Esophagus muscularis mucosa (tissue), 4 donors: ENCODE results near the gene AFF3. TPM values are rescaled to one million over a fixed set of nuclear protein-coding genes. Genes with fewer than 3 reads are reported as not detected.

Source experiments
- DNase-seq: peaks from one replicate; pipeline ENCODE4 v3.0.0-alpha.2; 2017; ENCODE audit errors: extremely low spot score
- H3K27ac ChIP-seq, 4 donors: fragments of 200-600 bp; sonication (generic); replicated peaks in 1 of 4; 1 replicate in 3 of 4; 2 replicates in 1 of 4; pipeline ENCODE4 v1.5.1; 2016 to 2019; ENCODE audit warnings: mild to moderate bottlenecking in 1 of 4
- H3K27me3 ChIP-seq, 4 donors: fragments of 200-600 bp; sonication (generic); one replicate each; pipeline versions ENCODE4 v1.5.1 to v1.6.0; 2016 to 2019
- H3K36me3 ChIP-seq, 4 donors: fragments of 200-600 bp; sonication (generic); one replicate each; pipeline ENCODE4 v1.5.1; 2016 to 2019
- H3K4me1 ChIP-seq, 4 donors: fragments of 200-600 bp; sonication (generic); one replicate each; pipeline ENCODE4 v1.5.1; 2016 to 2019
- H3K4me3 ChIP-seq, 4 donors: fragments of 200-600 bp; sonication (generic); 1 replicate in 2 of 4; 2 replicates in 2 of 4; pipeline ENCODE4 v1.5.1; 2016 to 2019; ENCODE audit warnings: mild to moderate bottlenecking in 4 of 4, moderate library complexity in 1 of 4
- H3K9me3 ChIP-seq, 4 donors: fragments of 200-600 bp; sonication (generic); 1 replicate in 3 of 4; 2 replicates in 1 of 4; pipeline ENCODE4 v1.5.1; 2016 to 2019
- EP300 ChIP-seq: sonication (generic); formaldehyde crosslinking; IDR thresholded peaks from one replicate; pipeline ENCODE4 v1.6.1; 2017; ENCODE audit warnings: antibody characterized with exemption
- POLR2A ChIP-seq: fragments of 450-650 bp; IDR thresholded peaks from one replicate; pipeline ENCODE4 v1.6.1; 2017; ENCODE audit warnings: antibody characterized with exemption, moderate library complexity, mild to moderate bottlenecking, low read depth
- POLR2AphosphoS5 ChIP-seq, 2 donors: sonication (generic); formaldehyde crosslinking; IDR thresholded peaks; one replicate each; pipeline ENCODE4 v1.6.1; 2017; ENCODE audit warnings: antibody characterized with exemption in 2 of 2
- WGBS: methylation state at CpG from one replicate; pipeline ENCODE4 v1.1.5; 2018; 5-methylcytosine and 5-hydroxymethylcytosine counted together
- intact Hi-C: fragments of 100-400 bp; cut with DNase I; formaldehyde crosslinking; loops from one replicate; pipeline ENCODE4 v1.15.1; 2023
- total RNA-seq, 4 donors: library from RNA; depleted of rRNA; stranded (reverse); fragments of >200 nt; gene quantifications; one replicate each; pipeline versions ENCODE4 v1.1.0 to v1.2.1, GENCODE V29; 2016
- TF ChIP-seq, protein P1 (sequence below), 3 experiments: fragments of 200-600 bp in 2 of 3; fragments of 450-650 bp in 1 of 3; sonication (generic) in 2 of 3; IDR thresholded peaks; one replicate each; pipeline ENCODE4 v1.5.1; 2017 to 2019; ENCODE audit warnings: antibody characterized with exemption in 3 of 3, mild to moderate bottlenecking in 2 of 3, moderate library complexity in 1 of 3

Gene AFF3
- total RNA-seq, 4 donors from 2014 or later, result 36.4 to 99.5 (median 56.9) TPM

DNA sequence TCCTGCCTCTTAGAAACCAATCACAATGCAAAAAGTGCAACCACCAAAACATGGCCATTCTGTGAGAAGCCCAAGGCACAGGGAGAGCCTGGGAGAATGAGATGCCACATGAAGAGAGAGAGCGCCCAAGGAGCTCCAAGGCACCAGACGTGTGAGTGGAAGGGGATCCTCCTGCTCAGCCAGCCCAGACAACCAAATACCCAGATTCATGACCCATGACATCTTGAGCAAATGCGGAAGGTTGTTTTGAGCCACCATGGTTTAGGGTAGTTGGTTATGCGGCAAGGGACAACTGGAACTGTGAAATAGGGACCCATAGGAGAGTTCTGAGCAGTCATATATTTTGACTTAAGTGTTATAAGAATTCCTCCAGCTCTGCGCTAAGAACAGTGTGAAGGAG is 7.0 kb downstream of the AFF3 start:
- no peak for DNase-seq
- intact Hi-C loops, result no loop called here
- no peak overlapping the region for H3K4me3 ChIP-seq

DNA sequence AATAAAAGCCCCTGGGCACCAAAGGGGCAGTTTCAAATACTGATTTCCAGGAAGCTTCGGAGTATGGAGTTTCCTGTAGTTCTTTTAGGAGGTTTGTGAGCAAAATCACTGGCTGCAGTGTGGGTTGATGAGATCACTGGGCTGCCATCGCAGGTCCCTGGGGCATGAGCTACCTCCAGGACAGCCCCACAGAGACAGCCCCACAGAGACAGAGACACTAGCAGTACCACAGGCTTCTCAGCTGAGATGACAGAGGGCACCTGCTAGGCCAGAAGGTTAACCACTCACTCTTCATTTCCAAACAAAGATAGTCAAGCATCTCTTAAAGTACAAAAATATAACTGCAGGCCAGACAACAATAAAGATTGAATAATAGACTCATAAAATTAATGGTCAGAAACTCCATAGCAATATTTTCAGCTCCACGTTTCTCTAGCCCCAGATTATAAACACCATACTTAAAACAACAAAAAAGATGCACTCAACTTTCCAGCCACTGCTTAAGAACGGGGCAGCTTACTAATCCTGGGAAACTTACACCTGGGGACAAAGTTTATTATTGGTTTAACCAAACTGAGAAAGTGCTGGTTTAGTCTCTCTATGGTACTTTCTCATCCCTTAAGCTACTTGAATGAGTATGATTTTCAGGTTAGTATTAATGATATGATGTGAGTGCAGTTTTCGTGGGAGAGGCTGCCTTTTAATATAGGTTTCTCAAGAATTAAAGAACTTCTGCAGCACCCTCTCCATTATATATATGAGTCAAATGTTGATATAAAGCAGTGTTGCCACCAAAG is 11.6 kb downstream of the AFF3 start:
- WGBS, result 89% methylated on average over 5 of the region's 5 CpGs
- H3K4me3 ChIP-seq, result no peak overlapping the region
- DNase-seq, result peak; percentile 60

More for the DNA sequence above, 7.0 kb downstream of the AFF3 start:
- no peaks in the 10 kb centered on the region for H3K4me1 ChIP-seq
- no peaks in the 10 kb centered on the region for H3K36me3 ChIP-seq
- no peaks in the 10 kb centered on the region for H3K9me3 ChIP-seq
- H3K27ac ChIP-seq, result no peak overlapping the region
- TF ChIP-seq, protein P1, sequence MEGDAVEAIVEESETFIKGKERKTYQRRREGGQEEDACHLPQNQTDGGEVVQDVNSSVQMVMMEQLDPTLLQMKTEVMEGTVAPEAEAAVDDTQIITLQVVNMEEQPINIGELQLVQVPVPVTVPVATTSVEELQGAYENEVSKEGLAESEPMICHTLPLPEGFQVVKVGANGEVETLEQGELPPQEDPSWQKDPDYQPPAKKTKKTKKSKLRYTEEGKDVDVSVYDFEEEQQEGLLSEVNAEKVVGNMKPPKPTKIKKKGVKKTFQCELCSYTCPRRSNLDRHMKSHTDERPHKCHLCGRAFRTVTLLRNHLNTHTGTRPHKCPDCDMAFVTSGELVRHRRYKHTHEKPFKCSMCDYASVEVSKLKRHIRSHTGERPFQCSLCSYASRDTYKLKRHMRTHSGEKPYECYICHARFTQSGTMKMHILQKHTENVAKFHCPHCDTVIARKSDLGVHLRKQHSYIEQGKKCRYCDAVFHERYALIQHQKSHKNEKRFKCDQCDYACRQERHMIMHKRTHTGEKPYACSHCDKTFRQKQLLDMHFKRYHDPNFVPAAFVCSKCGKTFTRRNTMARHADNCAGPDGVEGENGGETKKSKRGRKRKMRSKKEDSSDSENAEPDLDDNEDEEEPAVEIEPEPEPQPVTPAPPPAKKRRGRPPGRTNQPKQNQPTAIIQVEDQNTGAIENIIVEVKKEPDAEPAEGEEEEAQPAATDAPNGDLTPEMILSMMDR (IDR thresholded peaks at IDR 0.05), result no peak
- TF ChIP-seq POLR2A (no peak), EP300 (no peak), POLR2AphosphoS5 (IDR thresholded peaks at IDR 0.05) (no peak)
- H3K27me3 ChIP-seq, result no peaks in the 10 kb centered on the region
- WGBS, result 96% methylated on average over 5 of the region's 5 CpGs

DNA sequence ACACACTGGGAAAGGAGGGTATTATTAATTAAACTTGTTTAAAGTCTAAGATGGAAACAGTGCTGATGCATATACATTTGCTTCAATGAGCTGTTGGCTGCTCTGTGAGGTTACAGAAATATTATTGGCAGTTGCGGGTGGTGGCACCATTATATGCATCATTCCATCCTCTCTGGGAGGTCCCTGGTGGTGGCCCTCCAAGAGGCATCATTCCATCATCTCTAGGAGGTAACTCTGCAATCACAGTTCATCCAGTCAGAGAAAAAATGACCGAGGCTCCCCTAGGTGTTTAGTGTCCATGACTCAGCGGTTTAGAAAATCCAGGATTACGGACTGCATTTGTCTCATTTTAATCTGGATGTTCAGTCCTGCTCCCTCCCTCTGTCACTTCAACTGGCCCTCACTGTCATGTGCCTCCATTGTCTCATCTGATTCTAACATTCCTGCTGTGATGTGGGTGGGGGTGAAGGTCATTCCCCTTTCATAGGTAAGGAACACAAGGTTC is 15.4 kb downstream of the AFF3 start:
- TF ChIP-seq, protein P1 (IDR thresholded peaks at IDR 0.05), result no peak
- no peak for TF ChIP-seq EP300
- TF ChIP-seq POLR2A, result no peak
- no peak for TF ChIP-seq POLR2AphosphoS5 (IDR thresholded peaks at IDR 0.05)
- 82% methylated on average over 4 of the region's 4 CpGs for WGBS

More for the DNA sequence above, 11.6 kb downstream of the AFF3 start:
- intact Hi-C loops, result no loop called here
- no peak overlapping the region for H3K27ac ChIP-seq
- no peaks in the 10 kb centered on the region for H3K27me3 ChIP-seq
- no peaks in the 10 kb centered on the region for H3K36me3 ChIP-seq
- H3K4me1 ChIP-seq, result peaks cover 0 to 7% (median 2%) of the 10 kb centered on the region in 4 donors
- no peaks in the 10 kb centered on the region for H3K9me3 ChIP-seq
- TF ChIP-seq POLR2A (no peak), POLR2AphosphoS5 (IDR thresholded peaks at IDR 0.05) (no peak), EP300 (no peak)
- TF ChIP-seq, protein P1 (IDR thresholded peaks at IDR 0.05), result no peak

DNA sequence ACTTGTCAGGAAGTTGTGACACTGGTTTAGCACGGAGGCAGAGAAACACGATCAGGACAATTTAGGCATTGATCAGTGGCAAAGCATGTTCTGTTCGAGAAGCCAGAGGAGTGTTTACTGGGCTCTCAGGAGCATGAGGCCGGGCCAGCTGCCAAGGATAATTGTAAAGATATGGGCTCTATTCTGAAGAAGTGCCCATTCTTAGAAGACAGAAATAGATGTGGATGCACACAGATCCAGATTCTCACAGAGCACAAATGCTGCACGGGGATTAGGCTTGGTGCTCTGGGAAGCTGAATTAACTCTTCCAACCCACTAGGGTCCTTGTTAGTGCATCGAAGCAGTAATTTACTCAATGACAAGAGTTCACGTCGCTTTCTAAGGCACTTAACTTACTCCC is 16.2 kb downstream of the AFF3 start:
- H3K4me3 ChIP-seq, result no peak overlapping the region
- WGBS, result 48% methylated on average over 8 of the region's 8 CpGs
- intact Hi-C loops, result no loop called here
- H3K4me1 ChIP-seq, result peaks cover 0 to 11% (median 2%) of the 10 kb centered on the region in 4 donors
- DNase-seq, result peak; percentile 80
- H3K9me3 ChIP-seq, result no peaks in the 10 kb centered on the region
- TF ChIP-seq POLR2AphosphoS5 (IDR thresholded peaks at IDR 0.05), result no peak
- no peak for TF ChIP-seq EP300
- TF ChIP-seq POLR2A, result no peak
- H3K27me3 ChIP-seq, result no peaks in the 10 kb centered on the region
- no peaks in the 10 kb centered on the region for H3K36me3 ChIP-seq
- no peak overlapping the region for H3K27ac ChIP-seq

More for the DNA sequence above, 15.4 kb downstream of the AFF3 start:
- Histone ChIP-seq H3K9me3 (no peaks in the 10 kb centered on the region), H3K27ac (no peak overlapping the region), H3K36me3 (no peaks in the 10 kb centered on the region), H3K27me3 (no peaks in the 10 kb centered on the region), H3K4me3 (no peak overlapping the region), H3K4me1 (peaks cover 0 to 11% (median 2%) of the 10 kb centered on the region in 4 donors)
- intact Hi-C loops, result no loop called here
- DNase-seq, result no peak

DNA sequence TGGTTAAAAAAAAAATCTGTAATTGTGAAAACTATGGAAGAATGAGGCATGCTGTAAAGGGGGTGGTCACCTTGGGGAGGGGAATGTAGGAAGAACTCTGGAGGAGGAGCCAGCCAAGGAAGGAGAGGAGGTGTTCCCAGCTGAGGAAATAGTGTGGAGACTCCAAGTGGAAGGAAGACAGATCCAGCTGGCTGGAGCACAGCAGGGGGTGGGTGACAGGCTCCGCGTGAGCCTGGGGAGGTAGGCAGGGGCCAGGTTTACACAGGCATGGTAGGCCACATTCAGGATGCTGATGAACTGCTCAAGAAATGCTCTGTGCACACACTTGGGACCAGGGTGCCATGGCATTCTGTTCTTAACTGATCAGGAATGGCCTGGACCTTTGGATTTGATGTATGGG is 16.8 kb downstream of the AFF3 start:
- peaks cover 0 to 11% (median 2%) of the 10 kb centered on the region in 4 donors for H3K4me1 ChIP-seq
- intact Hi-C loops, result no loop called here
- H3K9me3 ChIP-seq, result no peaks in the 10 kb centered on the region
- no peaks in the 10 kb centered on the region for H3K27me3 ChIP-seq
- 77% methylated on average over 2 of the region's 2 CpGs for WGBS
- H3K36me3 ChIP-seq, result no peaks in the 10 kb centered on the region
- no peak for TF ChIP-seq POLR2AphosphoS5 (IDR thresholded peaks at IDR 0.05)
- peak; percentile 47 for DNase-seq
- no peak overlapping the region for H3K4me3 ChIP-seq
- H3K27ac ChIP-seq, result no peak overlapping the region
